Measurements from ENCODE around the gene LACRT. TPM values are rescaled to one million over a fixed set of nuclear protein-coding genes. Genes with fewer than 3 reads are reported as not detected.

LACRT gene
- total and polyA plus RNA-seq, 9 donors = not detected

Other genes with a start within 250 kb of the LACRT start
- gene ITGA5, start 215.6 kb downstream of the LACRT start, total RNA-seq = 70.7 TPM
- gene ITGA5, start 215.6 kb downstream of the LACRT start, polyA plus RNA-seq (ENCODE audit: insufficient read depth in 1 of 8, insufficient read length in 8 of 8, low replicate concordance in 1 of 8) = 100 to 1,000 TPM in 6 of 8 donors, 10 to 100 TPM in 2; 88.9 to 129 (median 111) TPM
- not detected for gene GTSF1, start 161.3 kb downstream of the LACRT start, total RNA-seq
- under 1 TPM in 5 of 8 donors, not detected in 3; 0.20 to 0.58 (median 0.23) TPM for gene GTSF1, start 161.3 kb downstream of the LACRT start, polyA plus RNA-seq (ENCODE audit: insufficient read depth in 1 of 8, insufficient read length in 8 of 8, low replicate concordance in 1 of 8)
- 6.3 TPM for gene NCKAP1L, start 137.1 kb downstream of the LACRT start, total RNA-seq
- gene NCKAP1L, start 137.1 kb downstream of the LACRT start, polyA plus RNA-seq (ENCODE audit: insufficient read depth in 1 of 8, insufficient read length in 8 of 8, low replicate concordance in 1 of 8) = 1 to 10 TPM; 4.2 to 7.2 (median 5.3) TPM
- gene PDE1B, start 85.3 kb downstream of the LACRT start, total RNA-seq = 3.6 TPM
- gene PDE1B, start 85.3 kb downstream of the LACRT start, polyA plus RNA-seq (ENCODE audit: insufficient read depth in 1 of 8, insufficient read length in 8 of 8, low replicate concordance in 1 of 8) = 1 to 10 TPM; 3.5 to 5.0 (median 4.1) TPM
- 17.6 TPM for gene PPP1R1A, start 46.2 kb downstream of the LACRT start, total RNA-seq
- gene PPP1R1A, start 46.2 kb downstream of the LACRT start, polyA plus RNA-seq (ENCODE audit: insufficient read depth in 1 of 8, insufficient read length in 8 of 8, low replicate concordance in 1 of 8) = 10 to 100 TPM; 23.1 to 64.6 (median 45.3) TPM
- not detected for gene DCD, start 13.5 kb upstream of the LACRT start, total RNA-seq
- gene DCD, start 13.5 kb upstream of the LACRT start, polyA plus RNA-seq (ENCODE audit: insufficient read depth in 1 of 8, insufficient read length in 8 of 8, low replicate concordance in 1 of 8) = not detected
- not detected for gene MUCL1, start 219.6 kb upstream of the LACRT start, total RNA-seq
- not detected for gene MUCL1, start 219.6 kb upstream of the LACRT start, polyA plus RNA-seq (ENCODE audit: insufficient read depth in 1 of 8, insufficient read length in 8 of 8, low replicate concordance in 1 of 8)

Measured in muscle of leg (tissue), 9 donors.